Hindlimb muscle (tissue), 1 donor: ENCODE data around the gene UGGT2. TPM values are rescaled to one million over a fixed set of nuclear protein-coding genes. Genes with fewer than 3 reads are reported as not detected.
"Not testable (repeated sequence)": the region's sequence is repeated elsewhere in the genome, so short reads cannot be mapped to it uniquely, and the experiment has no call there.

Experiments
- DNase-seq: peaks from one replicate; pipeline ENCODE4 v3.0.0-alpha.2; 2013
- polyA plus RNA-seq: library from polyadenylated mRNA; unstranded; fragments of 120-200 nt; gene quantifications from one replicate; pipeline ENCODE4 v1.2.1, GENCODE V29; 2013; ENCODE audit not compliant: insufficient read length

The UGGT2 gene
- 17.9 TPM for polyA plus RNA-seq

DNA sequence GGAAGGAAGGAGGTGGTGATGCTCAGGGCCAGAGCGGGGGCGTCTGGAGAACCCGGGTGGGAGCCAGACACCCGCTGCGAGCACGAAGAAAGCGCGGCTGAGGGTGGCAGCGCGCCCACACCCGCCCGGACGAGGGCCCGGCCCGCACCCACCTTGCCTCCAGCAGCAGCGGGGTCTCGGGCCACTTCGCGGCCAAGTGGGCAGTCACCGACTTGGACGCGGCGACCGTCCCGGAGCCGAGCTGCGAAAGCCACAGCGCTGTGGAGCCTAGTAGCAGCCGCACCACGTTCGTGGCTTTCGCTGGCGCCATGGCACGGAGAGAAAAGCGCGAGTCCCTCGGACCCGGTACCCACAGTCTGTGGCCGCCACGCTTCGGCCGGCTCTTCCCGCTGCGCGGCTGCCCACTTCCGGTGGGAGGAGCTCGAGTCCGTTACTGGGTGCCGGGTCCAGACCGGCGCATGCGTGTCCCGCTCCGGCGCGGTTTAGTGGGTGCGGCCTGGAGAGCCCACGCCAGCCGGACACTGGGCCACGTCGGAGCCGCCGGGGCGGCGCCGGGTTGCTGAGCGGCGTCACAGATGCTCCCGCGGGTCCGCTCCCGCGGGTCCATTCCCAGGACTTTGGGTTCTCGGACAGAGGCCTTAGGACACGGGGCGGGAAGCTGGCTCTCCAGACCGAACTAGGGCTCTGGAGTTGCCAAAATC lies at the start of gene UGGT2:
Gene UGGT2 (minus strand): TSS at position 399 of the 701 bp plus-strand sequence. CDS start 89 bp downstream, at position 310.
- peak; percentile 97 for DNase-seq

DNA sequence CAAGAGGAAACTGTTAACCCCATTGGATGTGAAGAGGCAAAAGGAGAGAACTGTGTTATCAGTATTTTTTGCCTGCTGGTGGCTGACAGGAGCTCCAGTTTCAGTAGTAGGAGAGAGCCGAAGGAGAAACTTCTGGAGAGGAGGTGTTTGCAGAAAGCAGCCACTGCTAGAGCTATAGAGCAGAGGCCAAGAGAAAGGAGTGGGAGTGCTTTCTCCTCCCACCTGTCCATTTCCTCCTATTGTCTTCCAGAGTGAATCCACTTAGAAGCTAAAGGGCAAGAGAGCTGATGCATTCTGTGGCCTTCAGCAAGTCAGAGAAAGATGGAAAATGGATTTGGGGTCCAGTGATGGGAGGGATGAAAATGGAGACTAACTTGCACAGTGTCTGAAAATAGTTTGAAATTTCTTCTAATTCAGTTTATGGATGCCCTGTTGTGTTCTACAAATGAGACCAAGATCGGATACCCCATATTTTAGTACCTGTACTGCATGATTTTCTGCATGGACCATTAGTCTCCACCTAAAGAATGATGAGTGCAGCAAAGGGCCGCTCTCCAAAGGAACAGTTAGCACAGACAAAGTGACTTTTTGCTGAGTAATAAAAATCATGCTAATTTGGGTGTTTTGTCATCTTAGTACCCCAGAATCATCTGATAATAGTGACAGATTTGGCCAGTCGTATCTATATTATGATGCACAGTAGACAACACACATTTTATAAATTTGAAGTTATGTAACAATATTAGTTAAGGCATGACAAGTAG lies 47.4 kb upstream of the UGGT2 start:
- DNase-seq: no peak

DNA sequence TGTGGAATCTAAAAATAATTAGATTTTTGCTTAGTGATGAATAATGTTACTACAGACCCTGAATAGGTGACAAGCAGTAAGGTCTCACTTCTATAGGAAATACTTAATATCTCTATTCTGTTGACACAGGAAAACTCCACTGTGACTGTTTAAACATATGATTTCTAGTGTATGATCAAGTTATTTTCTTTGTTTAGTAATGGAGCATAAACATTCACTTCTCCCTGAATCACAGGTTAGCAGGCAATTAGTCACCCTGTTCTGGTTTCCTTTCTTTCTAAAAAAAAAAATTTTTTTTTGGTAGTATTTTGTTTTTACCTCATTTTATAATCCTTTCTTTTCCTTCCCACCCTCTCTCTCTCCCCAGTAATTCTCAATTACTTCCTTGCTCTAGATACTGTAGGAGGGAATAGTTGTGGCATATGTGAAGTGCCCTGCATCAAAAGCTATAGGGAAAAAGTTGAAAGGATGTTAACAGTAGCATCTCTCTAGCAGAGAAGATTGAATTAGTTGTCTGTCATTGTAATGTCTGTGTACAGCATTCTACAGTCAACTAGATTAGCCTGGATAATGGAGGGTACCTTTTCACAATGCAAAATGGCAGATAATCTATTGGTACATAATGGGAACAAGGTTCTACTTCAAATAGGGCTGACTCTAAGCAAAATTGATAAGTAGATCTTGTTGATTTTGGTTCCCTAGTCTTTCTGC lies 40.2 kb upstream of the UGGT2 start:
- no peak for DNase-seq

DNA sequence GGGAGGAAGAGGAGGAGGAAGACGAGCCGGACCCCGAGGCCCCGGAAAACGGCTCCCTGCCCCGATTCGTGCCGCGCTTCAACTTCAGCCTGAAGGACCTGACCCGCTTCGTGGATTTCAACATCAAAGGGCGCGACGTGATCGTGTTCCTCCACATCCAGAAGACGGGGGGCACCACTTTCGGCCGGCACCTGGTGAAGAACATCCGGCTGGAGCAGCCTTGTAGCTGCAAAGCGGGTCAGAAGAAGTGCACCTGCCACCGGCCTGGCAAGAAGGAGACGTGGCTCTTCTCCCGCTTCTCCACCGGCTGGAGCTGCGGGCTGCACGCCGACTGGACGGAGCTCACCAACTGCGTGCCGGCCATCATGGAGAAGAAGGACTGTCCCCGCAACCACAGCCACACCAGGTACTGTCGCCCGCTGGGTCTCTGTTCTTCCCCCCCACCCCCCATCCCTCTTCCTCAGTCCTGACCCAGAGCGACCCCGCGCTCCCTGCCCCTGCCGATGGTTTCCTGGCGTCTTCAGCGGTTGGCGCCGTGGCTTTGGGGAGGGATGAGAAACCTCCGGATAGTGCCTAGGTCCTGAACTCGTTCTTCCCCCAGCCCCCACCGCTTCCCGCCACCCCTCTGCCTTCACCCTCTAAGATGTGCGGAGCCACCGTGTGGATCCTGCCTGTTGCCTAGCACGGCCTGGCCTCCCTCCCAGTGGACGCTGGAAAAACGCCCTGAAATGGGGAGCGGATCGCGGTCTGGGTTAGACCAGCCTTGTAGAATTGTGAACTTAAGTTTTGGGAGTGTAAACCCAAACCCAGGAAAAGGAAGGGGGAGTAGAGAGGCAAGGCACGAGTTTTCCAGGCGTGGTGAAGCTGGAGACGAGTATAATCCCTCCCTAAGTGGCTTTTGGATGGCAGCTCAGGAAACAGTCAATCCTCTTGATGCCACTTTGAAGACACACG lies 38.2 kb upstream of the UGGT2 start:
- DNase-seq: no peak

DNA sequence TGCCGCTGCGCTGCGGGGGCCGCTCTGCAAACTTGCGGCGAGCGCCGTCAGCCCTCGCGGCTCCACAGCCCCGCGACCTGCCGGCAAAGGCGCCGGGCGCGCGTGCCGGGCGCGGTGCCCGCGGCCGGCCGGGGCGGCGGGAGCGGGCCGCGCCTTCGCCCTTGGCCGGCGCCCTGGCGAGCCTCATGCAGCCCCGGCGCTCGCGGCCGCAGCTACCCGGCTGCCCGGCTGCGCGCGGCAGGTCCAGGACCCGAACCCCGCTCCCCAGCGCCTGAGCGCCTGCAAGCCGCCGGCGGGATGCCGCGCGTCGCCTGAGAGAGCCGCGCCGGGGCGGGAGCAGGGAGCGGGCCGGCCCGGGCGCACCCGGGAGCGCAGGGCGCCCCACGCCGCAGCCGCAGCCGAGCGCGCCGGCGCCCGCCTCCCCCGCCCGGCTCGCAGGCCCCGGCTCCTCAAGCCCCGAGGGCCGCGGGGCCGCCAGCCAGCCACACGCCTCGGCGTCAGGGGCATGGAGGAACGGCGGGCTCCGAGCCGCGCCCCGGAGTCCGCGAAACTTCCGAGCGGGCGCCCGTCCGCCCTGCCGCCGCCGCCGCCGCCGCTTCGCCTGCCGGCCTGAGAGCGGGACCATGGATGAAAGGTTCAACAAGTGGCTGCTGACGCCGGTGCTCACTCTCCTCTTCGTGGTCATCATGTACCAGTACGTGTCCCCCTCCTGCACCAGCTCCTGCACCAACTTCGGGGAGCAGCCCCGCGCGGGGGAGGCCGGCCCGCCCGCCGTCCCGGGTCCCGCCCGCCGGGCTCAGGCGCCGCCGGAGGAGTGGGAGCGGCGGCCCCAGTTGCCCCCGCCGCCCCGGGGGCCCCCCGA lies 37.3 kb upstream of the UGGT2 start:
- DNase-seq: no peak

DNA sequence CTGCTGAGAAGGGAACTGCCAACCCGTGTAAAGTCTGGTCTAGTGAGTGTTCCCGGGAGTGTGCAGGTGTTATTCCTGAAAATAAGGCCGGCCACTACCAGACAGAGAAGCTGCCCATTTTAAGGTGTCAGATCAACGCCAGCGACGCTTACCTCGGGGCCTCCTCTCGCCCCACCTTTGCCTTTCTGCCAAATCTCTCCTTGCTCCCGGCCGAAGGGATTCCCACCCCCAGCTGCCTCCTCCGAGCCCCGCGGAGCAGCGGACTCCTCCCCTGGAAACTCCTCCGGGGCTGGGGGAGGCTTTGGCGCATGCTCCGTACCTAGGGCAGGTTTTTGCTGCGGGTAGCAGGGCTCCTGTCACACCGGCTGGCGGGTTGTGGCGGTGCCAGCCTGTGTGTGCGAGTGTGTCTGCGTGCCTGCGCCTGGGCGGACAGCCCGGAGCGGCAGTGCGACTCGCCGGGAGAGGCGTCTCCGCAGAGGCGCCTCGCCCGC lies 36.6 kb upstream of the UGGT2 start, which contains the start of gene HS6ST3:
Gene HS6ST3 (plus strand): TSS at position 359 of the 491 bp plus-strand sequence.
- DNase-seq: no peak

GRCh38 chr13:96089139-96089538 lies 35.9 kb upstream of the UGGT2 start:
- no peak for DNase-seq

- DNase-seq: no peak
Measured at GRCh38 chr13:96086736-96087135, 33.5 kb upstream of the UGGT2 start.

GRCh38 chr13:96082640-96083039 lies 29.4 kb upstream of the UGGT2 start:
- no peak for DNase-seq

DNA sequence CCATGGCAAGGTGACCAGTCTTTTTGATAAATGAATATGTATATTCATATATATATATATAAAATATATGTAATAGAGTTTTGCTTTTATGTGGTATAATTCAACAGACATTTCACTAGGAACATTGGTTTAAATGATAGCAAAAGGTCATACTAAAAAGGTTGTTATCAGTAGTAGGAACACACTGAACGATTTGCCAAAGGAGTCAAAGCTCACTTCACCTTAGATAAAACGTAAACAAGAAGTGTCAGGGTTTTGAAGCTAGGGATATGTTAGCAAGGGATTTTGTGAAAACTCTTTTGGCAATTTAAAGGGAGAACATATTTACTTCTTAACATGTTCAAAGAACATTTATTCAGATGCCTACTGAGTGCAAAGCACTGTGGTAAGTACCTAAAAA lies 28.7 kb upstream of the UGGT2 start:
- DNase-seq: no peak

DNA sequence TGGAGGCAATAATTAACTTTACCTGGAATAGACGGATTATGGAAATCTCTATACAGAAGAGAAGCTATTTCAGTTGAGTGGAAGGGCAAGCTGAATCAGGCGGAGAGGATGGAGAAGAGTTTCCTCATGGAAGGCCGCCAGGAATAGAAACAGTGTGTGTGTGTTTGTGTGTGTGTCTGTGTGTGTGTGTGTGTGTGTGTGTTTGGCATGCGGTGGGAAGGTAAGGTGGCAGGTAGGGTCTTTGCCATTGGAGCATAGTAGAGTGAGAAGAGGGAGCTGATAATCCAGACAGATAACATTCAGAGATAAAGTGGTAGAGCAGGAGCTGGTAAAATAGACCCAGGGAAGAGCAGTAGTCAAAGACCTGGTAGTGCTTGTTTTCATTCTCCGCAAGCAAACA lies 27.5 kb upstream of the UGGT2 start:
- DNase-seq: no peak

DNA sequence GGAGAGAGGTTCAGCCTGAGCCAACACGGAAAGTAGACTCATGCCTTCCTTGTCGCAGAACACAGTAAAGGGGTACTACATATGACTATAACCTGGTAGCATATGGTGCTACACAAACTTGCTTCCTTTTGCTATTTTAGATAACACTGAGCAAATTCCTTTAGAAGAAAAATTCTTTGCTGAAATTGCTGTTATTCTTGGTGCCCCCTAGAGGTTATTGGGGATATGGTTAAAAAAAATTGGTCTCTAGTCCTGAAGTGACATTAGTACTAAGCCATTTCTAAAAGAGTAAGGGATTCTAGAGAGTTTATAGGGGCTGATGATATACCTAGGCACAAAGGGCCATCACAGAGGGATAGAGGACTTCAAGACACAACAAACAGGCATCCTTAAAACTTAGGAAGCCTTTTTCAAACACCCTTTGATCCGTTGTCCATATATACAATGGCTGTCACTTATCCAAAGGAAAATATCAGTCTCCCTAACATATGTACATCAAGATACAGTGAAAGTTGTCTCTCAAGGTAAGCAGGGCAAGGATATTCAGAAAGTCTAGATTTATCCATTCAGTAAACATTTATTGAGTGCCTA lies 22.8 kb upstream of the UGGT2 start:
- no peak for DNase-seq

DNA sequence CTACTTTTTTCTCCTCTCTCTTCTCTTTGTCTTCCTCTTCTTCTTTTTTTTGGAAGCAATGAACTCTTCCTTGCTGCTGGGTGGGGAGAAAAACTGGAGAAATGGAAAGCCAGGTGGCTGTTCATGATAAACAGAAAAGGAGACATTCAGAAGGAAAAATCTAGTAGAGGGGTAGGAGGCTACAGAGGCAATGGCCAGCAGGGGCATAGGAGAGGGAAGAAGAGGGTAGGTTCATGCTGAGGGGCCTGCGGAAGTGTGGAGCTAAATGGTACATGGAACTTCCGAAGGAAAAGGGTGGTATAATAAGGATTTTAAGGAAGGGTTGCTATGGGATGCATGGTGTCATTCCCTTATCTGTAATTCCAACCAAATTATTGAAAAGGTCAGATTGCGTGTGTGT lies 19.2 kb upstream of the UGGT2 start:
- no peak for DNase-seq

DNA sequence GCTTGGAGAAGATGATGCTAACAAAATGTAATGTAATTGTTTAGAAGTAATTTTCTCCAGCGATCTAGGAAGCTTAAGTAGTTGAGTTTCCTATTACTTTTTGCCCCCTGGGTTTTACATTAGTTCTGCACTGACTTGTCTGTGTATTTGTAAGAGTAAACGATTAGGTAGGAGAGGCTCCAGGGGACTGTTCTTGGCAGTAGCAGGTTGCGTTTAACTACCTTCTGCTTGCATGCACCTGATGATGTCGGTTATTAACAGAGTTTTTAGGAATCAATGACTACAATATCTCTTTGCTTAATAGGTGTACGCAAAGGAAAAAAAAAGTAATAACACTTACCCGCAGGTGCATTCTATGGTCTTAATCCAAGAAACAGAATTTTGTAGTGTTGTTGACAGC lies 18.3 kb upstream of the UGGT2 start:
- DNase-seq: no peak

DNA sequence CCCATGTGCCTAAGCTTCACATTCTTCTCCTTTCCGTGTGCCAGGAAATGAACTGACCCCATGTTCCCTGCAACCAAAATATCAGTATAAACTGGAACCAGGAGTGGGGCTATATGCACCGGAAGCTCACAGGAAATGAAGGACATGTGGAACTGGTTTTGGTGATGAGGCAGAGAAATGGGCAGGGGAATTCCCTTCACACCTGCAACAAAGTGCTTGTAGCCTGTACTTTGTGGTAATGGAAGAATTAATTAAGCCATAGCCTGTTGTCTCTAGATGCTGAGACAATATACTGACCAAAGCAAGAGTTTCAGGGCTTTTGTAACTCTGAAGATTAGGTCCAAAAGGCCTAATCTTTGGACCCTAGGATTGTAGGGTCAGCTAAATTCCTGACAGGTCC lies 15.5 kb upstream of the UGGT2 start:
- DNase-seq: no peak

DNA sequence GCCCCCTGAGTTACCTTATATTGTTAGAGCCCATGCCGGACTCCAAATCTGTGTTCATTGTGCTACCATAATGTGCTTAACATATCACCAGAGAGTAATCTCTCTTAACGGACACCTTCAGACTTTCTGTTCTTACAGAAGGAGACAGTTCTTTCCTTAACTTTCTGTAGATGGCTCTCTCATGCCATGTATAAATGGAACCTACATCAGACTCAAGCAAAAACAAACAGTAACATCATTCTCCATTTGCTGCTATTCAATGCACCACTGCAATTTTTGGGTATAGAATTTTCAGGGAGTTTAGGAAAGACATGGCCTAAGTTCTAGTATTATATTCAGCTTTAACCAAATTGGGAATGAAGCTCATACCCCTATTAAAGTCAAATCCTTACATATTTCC lies 12.6 kb upstream of the UGGT2 start:
- DNase-seq: no peak

GRCh38 chr13:96052656-96053002 lies 572 bp downstream of the UGGT2 start:
- peak; percentile 30 for DNase-seq

DNA sequence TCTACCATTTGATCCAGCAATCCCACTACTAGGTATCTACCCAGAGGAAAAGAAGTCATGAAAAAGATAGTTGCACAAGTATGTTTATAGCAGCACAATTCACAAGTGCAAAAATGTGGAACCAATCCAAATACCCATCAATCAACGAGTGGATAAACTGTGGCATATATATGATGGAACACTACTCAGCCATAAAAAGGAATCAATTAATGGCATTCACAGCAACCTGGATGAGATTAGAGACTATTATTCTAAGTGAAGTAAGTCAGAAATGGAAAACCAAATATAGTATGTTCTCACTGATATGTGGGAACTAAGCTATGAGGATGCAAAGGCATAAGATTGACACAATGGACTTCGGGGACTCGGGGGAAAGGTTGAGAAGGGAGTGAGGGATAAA lies 1.3 kb downstream of the UGGT2 start:
- not testable (repeated sequence) for DNase-seq

- not testable (repeated sequence) for DNase-seq
Measured at GRCh38 chr13:96051491-96051890, 1.7 kb downstream of the UGGT2 start.

GRCh38 chr13:96050955-96051354 lies 2.2 kb downstream of the UGGT2 start:
- DNase-seq: not testable (repeated sequence)
